SK-N-SH treated with all-trans-retinoic acid at 6 μM for 48 hours (cell line): ENCODE data around the gene HTR1B.

Source experiments
- ATAC-seq: fragments of 200-7000 bp; cut with Tn5 transposase; 3 replicates; pipeline ENCODE4 v1.9.1; 2020; ENCODE audit warnings: mild to moderate bottlenecking, moderate library complexity
- ARNTL ChIP-seq: fragments of 450-650 bp; formaldehyde crosslinking; IDR thresholded peaks from 2 replicates; pipeline ENCODE4 v1.5.0; 2020; ENCODE audit warnings: low read depth, mild to moderate bottlenecking, moderate library complexity, borderline replicate concordance
- BACH2 ChIP-seq: fragments of 250-450 bp; sonication (Bioruptor Pico); IDR thresholded peaks from 2 replicates; pipeline ENCODE4 v1.9.0; 2021; ENCODE audit warnings: mild to moderate bottlenecking, borderline replicate concordance
- ESRRG ChIP-seq: fragments of 250-450 bp; sonication (Bioruptor Pico); IDR thresholded peaks from 2 replicates; pipeline ENCODE4 v1.6.1; 2021; ENCODE audit warnings: mild to moderate bottlenecking
- GLIS3 ChIP-seq: fragments of 250-450 bp; sonication (Bioruptor Pico); IDR thresholded peaks from 2 replicates; pipeline ENCODE4 v1.5.0; 2020; ENCODE audit warnings: mild to moderate bottlenecking, moderate library complexity
- ISL1 ChIP-seq: fragments of 250-450 bp; sonication (Bioruptor Pico); IDR thresholded peaks from 2 replicates; pipeline ENCODE4 v2.1.2; 2022; ENCODE audit warnings: mild to moderate bottlenecking, moderate library complexity
- OSR1 ChIP-seq: fragments of 250-450 bp; sonication (Bioruptor Pico); IDR thresholded peaks from 2 replicates; pipeline ENCODE4 v1.8.0; 2022; ENCODE audit warnings: moderate library complexity, mild to moderate bottlenecking, inconsistent platforms
- PPARA ChIP-seq: fragments of 250-450 bp; sonication (Bioruptor Pico); IDR thresholded peaks from 2 replicates; pipeline ENCODE4 v1.5.0; 2020; ENCODE audit warnings: mild to moderate bottlenecking, borderline replicate concordance
- RARB ChIP-seq: fragments of 250-450 bp; sonication (Bioruptor Pico); IDR thresholded peaks from 2 replicates; pipeline ENCODE4 v1.8.0; 2021; ENCODE audit warnings: mild to moderate bottlenecking, moderate library complexity
- SNAI2 ChIP-seq: fragments of 250-450 bp; sonication (Bioruptor Pico); IDR thresholded peaks from 2 replicates; pipeline ENCODE4 v1.5.0; 2020; ENCODE audit warnings: mild to moderate bottlenecking, moderate library complexity
- TCF4 ChIP-seq: fragments of 250-450 bp; sonication (Bioruptor Pico); IDR thresholded peaks from 2 replicates; pipeline ENCODE4 v1.8.0; 2021; ENCODE audit warnings: mild to moderate bottlenecking, moderate library complexity, borderline replicate concordance
- TOX ChIP-seq: fragments of 250-450 bp; sonication (Bioruptor Pico); IDR thresholded peaks from 2 replicates; pipeline ENCODE4 v1.8.0; 2021; ENCODE audit warnings: mild to moderate bottlenecking, moderate library complexity, borderline replicate concordance
- ZC3H10 ChIP-seq: fragments of 250-450 bp; sonication (Bioruptor Pico); IDR thresholded peaks from 2 replicates; pipeline ENCODE4 v1.5.1; 2021; ENCODE audit warnings: mild to moderate bottlenecking, moderate library complexity
- ZFP3 ChIP-seq: fragments of 250-450 bp; sonication (Bioruptor Pico); IDR thresholded peaks from 2 replicates; pipeline ENCODE4 v1.5.0; 2020; ENCODE audit warnings: mild to moderate bottlenecking, moderate library complexity
- ZFP30 ChIP-seq: fragments of 450-650 bp; formaldehyde crosslinking; IDR thresholded peaks from 2 replicates; pipeline ENCODE4 v1.5.0; 2022; ENCODE audit warnings: mild to moderate bottlenecking, moderate library complexity
- ZNF565 ChIP-seq: fragments of 450-650 bp; formaldehyde crosslinking; conservative IDR thresholded peaks from 2 replicates; pipeline ENCODE4 v1.5.0; 2020; ENCODE audit warnings: low read depth, mild to moderate bottlenecking, moderate library complexity
- ZNF70 ChIP-seq: fragments of 450-650 bp; formaldehyde crosslinking; IDR thresholded peaks from 2 replicates; pipeline ENCODE4 v1.5.0; 2020; ENCODE audit warnings: mild to moderate bottlenecking, moderate library complexity
- TF ChIP-seq, protein P1 (sequence below): fragments of 250-450 bp; sonication (Bioruptor Pico); IDR thresholded peaks from 2 replicates; pipeline ENCODE4 v1.5.1; 2021; ENCODE audit warnings: mild to moderate bottlenecking, moderate library complexity
- TF ChIP-seq, protein P2 (sequence below): fragments of 250-450 bp; sonication (Bioruptor Pico); IDR thresholded peaks from 2 replicates; pipeline ENCODE4 v1.8.0; 2020; ENCODE audit warnings: mild to moderate bottlenecking, moderate library complexity, borderline replicate concordance
- TF ChIP-seq, protein P3 (sequence below): fragments of 250-450 bp; sonication (Bioruptor Pico); IDR thresholded peaks from 2 replicates; pipeline ENCODE4 v1.5.1; 2020; ENCODE audit warnings: low read depth, mild to moderate bottlenecking, moderate library complexity
- TF ChIP-seq, protein P4 (sequence below): fragments of 250-450 bp; sonication (Bioruptor Pico); IDR thresholded peaks from 2 replicates; pipeline ENCODE4 v1.5.0; 2020; ENCODE audit warnings: mild to moderate bottlenecking, moderate library complexity
- TF ChIP-seq, protein P5 (sequence below): fragments of 250-450 bp; sonication (Bioruptor Pico); IDR thresholded peaks from 2 replicates; pipeline ENCODE4 v1.8.0; 2021; ENCODE audit warnings: low read depth, mild to moderate bottlenecking, moderate library complexity, borderline replicate concordance

The HTR1B gene

DNA sequence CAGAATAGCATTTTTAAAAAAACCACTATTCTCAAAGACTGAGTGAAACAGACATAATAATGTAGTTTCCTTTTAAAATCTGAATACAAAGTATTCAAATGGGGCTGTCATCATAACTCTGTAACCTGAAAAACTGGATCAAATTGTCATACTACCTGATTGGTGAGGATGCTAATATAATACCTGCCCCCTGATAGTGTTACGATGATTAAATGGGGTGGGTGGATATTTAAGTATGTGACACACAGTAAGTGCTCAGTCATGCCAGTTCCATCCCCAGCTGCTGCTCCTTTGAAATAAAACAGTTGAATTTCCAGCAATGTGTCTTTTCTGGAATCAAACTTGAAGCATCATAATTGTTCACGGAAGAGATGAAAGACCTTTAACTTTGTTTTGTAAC is 8.9 kb downstream of the HTR1B start (continued):
- TF ChIP-seq PPARA (CRISPR knock-in tag): no peak
- no peak for TF ChIP-seq TOX (CRISPR knock-in tag)
- TF ChIP-seq ZNF70 (CRISPR knock-in tag): no peak
- TF ChIP-seq ISL1 (CRISPR knock-in tag): no peak
- TF ChIP-seq OSR1 (CRISPR knock-in tag): no peak
- TF ChIP-seq ZNF565 (CRISPR knock-in tag): no peak
- TF ChIP-seq, all 23 proteins: peak for 0

DNA sequence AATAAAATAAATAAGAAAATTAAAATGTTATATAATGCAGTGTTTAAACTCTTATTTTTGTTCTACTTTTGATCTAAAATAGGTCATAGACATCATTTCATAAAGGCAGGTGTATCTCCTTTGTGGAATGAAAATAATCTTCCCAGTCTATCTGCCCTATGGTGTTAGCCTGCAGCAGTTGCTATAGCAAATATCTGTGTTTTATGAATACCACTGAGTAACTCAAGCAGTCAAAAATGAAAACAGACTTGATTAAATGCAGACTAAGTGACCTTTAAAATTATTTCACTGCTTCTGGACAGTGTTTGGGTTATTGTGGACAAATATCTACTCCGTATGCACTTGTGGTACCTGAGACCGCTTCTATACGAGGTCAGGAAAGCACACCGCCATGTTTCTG is 11.8 kb downstream of the HTR1B start:
- ATAC-seq: no peak
- no peak for TF ChIP-seq ZFP30

DNA sequence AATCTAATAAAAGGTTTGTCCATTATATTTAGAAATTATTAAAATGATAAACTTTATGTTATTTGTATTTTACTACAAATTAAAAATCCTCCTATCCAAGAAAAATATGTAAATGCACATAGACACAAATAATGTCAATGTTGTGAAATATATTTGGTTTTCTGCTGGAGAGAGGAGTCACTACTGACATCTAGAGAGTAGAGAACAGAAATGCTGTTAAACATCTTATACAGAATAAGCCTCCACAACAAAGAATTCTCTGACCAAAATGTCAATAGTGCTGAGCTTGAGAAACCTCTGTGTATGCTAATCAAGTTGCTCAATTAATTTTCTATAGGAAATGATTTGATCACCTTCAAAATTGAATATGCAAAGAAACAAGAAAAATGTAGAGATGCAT is 12.4 kb downstream of the HTR1B start:
- TF ChIP-seq ZNF70 (CRISPR knock-in tag) (no peak), ZFP3 (CRISPR knock-in tag) (no peak)
- TF ChIP-seq, protein P1, sequence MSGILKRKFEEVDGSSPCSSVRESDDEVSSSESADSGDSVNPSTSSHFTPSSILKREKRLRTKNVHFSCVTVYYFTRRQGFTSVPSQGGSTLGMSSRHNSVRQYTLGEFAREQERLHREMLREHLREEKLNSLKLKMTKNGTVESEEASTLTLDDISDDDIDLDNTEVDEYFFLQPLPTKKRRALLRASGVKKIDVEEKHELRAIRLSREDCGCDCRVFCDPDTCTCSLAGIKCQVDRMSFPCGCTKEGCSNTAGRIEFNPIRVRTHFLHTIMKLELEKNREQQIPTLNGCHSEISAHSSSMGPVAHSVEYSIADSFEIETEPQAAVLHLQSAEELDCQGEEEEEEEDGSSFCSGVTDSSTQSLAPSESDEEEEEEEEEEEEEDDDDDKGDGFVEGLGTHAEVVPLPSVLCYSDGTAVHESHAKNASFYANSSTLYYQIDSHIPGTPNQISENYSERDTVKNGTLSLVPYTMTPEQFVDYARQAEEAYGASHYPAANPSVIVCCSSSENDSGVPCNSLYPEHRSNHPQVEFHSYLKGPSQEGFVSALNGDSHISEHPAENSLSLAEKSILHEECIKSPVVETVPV: no peak
- ATAC-seq: peak; percentile 65

DNA sequence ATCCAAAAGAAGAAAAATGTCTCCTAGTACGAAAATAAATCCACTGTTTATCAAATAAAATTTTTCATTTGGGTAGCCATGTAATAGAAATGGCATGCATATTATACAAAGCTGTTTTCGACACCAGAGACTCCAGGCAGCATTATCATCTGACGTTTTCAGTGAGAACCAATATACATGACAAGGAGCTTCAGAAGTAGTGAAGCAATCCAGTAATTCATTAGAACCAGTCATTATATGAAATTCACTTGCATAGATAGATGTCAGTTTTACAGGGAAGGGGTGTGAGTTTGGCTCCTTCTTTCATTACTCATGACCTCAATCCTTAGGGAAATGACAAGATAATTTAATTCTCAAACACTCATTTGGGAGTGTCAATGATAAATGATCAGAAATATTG is 14.7 kb downstream of the HTR1B start:
- TF ChIP-seq BACH2 (CRISPR knock-in tag) (no peak), ZFP3 (CRISPR knock-in tag) (no peak), TCF4 (CRISPR knock-in tag) (no peak), OSR1 (CRISPR knock-in tag) (no peak), ZFP30 (no peak), ZNF70 (CRISPR knock-in tag) (no peak), ZC3H10 (CRISPR knock-in tag) (no peak), ESRRG (no peak), GLIS3 (no peak), SNAI2 (CRISPR knock-in tag) (no peak), ARNTL (CRISPR knock-in tag) (no peak), PPARA (CRISPR knock-in tag) (no peak), RARB (CRISPR knock-in tag) (no peak)
- TF ChIP-seq, protein P2, sequence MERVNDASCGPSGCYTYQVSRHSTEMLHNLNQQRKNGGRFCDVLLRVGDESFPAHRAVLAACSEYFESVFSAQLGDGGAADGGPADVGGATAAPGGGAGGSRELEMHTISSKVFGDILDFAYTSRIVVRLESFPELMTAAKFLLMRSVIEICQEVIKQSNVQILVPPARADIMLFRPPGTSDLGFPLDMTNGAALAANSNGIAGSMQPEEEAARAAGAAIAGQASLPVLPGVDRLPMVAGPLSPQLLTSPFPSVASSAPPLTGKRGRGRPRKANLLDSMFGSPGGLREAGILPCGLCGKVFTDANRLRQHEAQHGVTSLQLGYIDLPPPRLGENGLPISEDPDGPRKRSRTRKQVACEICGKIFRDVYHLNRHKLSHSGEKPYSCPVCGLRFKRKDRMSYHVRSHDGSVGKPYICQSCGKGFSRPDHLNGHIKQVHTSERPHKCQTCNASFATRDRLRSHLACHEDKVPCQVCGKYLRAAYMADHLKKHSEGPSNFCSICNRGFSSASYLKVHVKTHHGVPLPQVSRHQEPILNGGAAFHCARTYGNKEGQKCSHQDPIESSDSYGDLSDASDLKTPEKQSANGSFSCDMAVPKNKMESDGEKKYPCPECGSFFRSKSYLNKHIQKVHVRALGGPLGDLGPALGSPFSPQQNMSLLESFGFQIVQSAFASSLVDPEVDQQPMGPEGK (CRISPR knock-in tag): no peak
- TF ChIP-seq, protein P3, sequence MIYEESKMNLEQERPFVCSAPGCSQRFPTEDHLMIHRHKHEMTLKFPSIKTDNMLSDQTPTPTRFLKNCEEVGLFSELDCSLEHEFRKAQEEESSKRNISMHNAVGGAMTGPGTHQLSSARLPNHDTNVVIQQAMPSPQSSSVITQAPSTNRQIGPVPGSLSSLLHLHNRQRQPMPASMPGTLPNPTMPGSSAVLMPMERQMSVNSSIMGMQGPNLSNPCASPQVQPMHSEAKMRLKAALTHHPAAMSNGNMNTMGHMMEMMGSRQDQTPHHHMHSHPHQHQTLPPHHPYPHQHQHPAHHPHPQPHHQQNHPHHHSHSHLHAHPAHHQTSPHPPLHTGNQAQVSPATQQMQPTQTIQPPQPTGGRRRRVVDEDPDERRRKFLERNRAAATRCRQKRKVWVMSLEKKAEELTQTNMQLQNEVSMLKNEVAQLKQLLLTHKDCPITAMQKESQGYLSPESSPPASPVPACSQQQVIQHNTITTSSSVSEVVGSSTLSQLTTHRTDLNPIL (CRISPR knock-in tag): no peak
- TF ChIP-seq, protein P4, sequence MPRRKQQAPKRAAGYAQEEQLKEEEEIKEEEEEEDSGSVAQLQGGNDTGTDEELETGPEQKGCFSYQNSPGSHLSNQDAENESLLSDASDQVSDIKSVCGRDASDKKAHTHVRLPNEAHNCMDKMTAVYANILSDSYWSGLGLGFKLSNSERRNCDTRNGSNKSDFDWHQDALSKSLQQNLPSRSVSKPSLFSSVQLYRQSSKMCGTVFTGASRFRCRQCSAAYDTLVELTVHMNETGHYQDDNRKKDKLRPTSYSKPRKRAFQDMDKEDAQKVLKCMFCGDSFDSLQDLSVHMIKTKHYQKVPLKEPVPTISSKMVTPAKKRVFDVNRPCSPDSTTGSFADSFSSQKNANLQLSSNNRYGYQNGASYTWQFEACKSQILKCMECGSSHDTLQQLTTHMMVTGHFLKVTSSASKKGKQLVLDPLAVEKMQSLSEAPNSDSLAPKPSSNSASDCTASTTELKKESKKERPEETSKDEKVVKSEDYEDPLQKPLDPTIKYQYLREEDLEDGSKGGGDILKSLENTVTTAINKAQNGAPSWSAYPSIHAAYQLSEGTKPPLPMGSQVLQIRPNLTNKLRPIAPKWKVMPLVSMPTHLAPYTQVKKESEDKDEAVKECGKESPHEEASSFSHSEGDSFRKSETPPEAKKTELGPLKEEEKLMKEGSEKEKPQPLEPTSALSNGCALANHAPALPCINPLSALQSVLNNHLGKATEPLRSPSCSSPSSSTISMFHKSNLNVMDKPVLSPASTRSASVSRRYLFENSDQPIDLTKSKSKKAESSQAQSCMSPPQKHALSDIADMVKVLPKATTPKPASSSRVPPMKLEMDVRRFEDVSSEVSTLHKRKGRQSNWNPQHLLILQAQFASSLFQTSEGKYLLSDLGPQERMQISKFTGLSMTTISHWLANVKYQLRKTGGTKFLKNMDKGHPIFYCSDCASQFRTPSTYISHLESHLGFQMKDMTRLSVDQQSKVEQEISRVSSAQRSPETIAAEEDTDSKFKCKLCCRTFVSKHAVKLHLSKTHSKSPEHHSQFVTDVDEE (CRISPR knock-in tag): no peak
- TF ChIP-seq, protein P5, sequence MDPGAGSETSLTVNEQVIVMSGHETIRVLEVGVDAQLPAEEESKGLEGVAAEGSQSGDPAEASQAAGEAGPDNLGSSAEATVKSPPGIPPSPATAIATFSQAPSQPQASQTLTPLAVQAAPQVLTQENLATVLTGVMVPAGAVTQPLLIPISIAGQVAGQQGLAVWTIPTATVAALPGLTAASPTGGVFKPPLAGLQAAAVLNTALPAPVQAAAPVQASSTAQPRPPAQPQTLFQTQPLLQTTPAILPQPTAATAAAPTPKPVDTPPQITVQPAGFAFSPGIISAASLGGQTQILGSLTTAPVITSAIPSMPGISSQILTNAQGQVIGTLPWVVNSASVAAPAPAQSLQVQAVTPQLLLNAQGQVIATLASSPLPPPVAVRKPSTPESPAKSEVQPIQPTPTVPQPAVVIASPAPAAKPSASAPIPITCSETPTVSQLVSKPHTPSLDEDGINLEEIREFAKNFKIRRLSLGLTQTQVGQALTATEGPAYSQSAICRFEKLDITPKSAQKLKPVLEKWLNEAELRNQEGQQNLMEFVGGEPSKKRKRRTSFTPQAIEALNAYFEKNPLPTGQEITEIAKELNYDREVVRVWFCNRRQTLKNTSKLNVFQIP (CRISPR knock-in tag): no peak

More for the DNA sequence above, 14.7 kb downstream of the HTR1B start:
- ATAC-seq: no peak
